Fibroblast of villous mesenchyme (primary cell): Measurements from ENCODE around the gene TMEM139. TPM values are rescaled to one million over a fixed set of nuclear protein-coding genes. Genes with fewer than 3 reads are reported as not detected.

Source experiments
- DNase-seq: peaks from one replicate; pipeline ENCODE4 v3.0.0-alpha.2; 2010; ENCODE audit warnings: low read depth
- H3K4me3 ChIP-seq: 2 replicates; pipeline ENCODE4 v1.5.1; 2011; ENCODE audit warnings: low read depth, mild to moderate bottlenecking, low read length
- total RNA-seq: library from RNA; depleted of rRNA; stranded (reverse); fragments of >200 nt; gene quantifications from 2 replicates; pipeline ENCODE4 v1.2.3, GENCODE V29; 2012
- TF ChIP-seq, protein P1 (sequence below): IDR thresholded peaks from 2 replicates; pipeline ENCODE4 v1.5.1; 2012; ENCODE audit warnings: low read depth, mild to moderate bottlenecking, low read length; ENCODE audit not compliant: insufficient read depth

The TMEM139 gene
- total RNA-seq, 1 donor, result not detected

DNA sequence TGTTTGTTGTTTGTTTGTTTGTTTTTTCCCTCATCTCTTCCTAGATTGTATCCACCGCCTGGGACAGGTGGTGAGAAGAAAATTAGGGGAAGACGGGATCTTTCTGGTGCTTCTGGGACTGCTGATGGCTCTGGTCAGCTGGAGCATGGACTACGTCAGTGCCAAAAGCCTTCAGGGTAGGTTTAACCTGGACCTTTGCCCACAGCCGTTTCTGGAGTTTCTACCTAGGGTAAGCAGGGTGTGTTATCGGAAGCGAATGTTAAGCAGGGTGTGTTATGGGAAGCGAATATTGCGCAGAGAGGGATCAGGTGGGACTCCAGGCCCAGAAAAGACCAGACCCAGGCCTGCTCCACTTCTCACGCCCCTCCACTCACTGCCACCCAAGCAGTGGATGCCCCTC is 35.9 kb downstream of the TMEM139 start:
- no peak overlapping the region for H3K4me3 ChIP-seq
- TF ChIP-seq, protein P1, sequence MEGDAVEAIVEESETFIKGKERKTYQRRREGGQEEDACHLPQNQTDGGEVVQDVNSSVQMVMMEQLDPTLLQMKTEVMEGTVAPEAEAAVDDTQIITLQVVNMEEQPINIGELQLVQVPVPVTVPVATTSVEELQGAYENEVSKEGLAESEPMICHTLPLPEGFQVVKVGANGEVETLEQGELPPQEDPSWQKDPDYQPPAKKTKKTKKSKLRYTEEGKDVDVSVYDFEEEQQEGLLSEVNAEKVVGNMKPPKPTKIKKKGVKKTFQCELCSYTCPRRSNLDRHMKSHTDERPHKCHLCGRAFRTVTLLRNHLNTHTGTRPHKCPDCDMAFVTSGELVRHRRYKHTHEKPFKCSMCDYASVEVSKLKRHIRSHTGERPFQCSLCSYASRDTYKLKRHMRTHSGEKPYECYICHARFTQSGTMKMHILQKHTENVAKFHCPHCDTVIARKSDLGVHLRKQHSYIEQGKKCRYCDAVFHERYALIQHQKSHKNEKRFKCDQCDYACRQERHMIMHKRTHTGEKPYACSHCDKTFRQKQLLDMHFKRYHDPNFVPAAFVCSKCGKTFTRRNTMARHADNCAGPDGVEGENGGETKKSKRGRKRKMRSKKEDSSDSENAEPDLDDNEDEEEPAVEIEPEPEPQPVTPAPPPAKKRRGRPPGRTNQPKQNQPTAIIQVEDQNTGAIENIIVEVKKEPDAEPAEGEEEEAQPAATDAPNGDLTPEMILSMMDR, result no peak
- no peak for DNase-seq

DNA sequence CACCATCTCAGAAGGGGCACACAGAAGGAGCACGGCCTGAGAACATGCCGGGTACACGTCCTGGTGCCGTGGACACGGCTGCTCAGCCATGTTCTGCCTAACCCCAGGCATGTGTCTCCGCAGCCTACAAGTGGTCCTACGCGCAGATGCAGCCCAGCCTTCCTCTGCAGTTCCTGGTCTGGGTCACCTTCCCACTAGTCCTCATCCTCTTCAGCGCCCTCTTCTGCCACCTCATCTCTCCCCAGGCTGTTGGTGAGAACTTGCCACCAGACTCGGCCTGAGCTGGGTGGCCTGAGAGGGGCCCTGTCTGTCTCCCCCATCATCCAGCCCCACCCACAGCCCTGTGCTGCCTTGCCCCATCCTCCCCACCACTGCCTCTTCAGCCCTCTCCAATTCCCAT is 36.5 kb downstream of the TMEM139 start:
- DNase-seq, result no peak
- no peak overlapping the region for H3K4me3 ChIP-seq
- TF ChIP-seq, protein P1, result no peak

DNA sequence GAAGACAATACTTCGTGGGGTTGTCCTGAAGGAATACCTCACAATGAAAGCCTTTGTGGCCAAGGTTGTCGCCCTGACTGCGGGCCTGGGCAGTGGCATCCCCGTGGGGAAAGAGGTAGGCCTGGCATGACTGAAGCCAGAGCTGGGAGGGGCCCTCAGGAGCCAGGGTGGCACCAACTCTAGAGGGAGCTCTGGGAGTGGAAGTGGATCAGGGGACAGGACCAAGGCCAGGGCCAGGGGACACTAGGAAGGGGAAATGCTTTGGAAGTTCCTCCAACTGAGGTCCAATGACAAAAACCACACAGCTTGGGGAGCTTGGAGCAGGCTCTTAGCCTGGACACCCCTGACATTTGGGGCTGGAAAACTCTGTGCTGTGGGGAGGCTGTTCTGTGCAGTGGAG is 37.0 kb downstream of the TMEM139 start:
- no peak for DNase-seq
- TF ChIP-seq, protein P1, result peak; percentile 9
- no peak overlapping the region for H3K4me3 ChIP-seq

DNA sequence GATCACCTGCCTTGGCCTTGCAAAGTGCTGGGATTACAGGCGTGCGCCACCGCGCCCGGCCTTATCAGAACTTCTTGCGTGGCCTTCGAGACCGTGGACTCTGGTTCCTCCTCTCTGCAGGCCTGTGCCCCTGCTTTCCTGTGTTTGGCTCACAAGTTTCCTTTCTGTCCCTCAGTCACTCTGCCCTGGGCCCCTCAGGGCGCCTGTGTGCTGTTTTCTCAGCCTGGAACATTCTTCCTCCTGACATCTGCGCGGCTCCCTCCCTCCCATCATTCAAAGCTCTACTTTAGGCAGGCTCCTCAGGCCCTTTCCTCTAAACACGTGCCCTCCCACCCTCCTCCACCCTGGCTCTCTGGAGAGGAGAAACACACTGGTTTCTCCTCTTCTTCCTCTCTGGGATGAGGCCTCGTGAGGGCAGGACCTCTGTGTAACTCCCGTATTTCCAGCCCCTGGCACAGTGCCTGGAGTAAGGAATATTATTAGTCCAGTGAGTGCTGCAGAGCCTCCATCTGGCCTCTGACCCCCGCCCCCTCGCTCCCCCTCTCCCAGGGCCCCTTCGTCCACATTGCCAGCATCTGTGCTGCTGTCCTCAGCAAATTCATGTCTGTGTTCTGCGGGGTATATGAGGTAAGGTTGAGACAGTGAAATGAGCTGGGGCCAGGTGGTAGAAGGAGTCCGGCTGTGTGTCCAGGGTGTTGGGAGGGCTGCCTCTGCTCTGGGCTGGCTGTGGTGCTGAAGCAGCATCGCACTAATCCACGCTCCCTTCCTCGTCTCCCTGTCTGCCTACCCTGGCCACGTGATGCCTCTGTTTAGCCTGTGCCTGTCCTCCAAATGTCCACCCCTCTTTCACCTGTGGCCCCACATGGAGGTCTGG is 38.2 kb downstream of the TMEM139 start:
- TF ChIP-seq, protein P1, result no peak
- no peak overlapping the region for H3K4me3 ChIP-seq
- peak; percentile 52 for DNase-seq

DNA sequence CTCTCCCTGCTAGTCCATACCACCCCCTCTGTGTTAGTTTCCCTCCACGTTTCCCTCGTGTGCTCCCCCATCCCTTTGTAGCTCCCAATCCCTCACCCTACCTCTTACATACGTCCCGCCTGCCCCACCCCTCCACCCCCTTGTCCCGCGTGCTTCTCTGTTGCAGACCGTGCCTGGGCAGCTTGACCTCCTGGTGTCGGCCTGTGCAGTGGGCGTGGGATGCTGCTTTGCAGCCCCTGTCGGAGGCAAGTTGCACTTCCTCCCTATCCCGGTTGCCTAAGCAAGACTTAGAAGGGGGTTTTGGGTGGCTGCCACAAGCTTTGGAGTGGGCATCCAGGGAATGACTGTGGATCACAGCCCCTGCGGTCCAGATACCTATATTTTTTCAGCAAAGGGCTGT is 38.9 kb downstream of the TMEM139 start:
- H3K4me3 ChIP-seq, result no peak overlapping the region
- TF ChIP-seq, protein P1, result no peak
- no peak for DNase-seq

DNA sequence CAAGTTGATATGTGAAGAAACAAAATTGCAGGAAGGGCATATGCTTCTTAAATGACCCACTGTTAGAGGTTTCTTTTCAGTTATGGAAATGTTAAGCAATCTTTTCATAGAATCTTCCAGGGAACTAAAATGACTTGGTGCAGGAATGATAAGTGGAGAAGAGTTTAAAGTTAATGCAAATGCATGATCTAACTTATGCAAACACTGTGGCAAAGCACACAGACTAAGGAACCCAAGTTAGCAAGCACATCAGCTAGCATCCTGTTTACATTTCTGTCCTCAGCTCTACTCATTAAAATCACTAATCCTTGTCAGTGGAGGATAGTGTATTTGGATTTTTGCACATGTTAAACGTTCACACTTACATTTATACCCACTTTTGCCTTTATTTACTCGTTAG is 40.5 kb downstream of the TMEM139 start:
- TF ChIP-seq, protein P1, result no peak
- H3K4me3 ChIP-seq, result no peak overlapping the region
- DNase-seq, result peak; percentile 71

DNA sequence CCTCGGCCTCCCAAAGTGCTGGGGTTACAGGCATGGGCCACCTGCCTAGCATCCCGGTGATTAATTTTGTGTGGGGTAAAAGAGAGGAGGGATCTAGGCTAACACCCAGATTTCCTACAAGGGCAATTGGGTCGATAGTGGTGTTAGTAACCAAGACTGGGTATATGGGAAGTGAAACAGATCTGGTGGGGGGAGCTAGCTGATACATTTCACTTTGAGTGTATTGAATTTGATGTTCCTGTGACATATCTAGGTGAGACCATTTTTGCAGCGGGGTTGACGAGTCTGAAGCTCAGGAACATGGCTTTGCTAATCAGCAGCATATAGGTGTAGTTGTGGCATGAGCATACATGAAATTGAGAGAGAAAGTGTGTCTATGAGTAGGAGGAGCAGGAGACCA is 43.1 kb downstream of the TMEM139 start:
- TF ChIP-seq, protein P1, result no peak
- no peak overlapping the region for H3K4me3 ChIP-seq
- DNase-seq, result no peak
